H9 (cell line): ENCODE results near the gene FBN1. TPM values are rescaled to one million over a fixed set of nuclear protein-coding genes. Genes with fewer than 3 reads are reported as not detected.

Experiments used
- DNase-seq: peaks from one replicate; pipeline ENCODE4 v3.0.0-alpha.2; 2017
- H2AFZ ChIP-seq: one replicate; pipeline ENCODE4 v1.6.1; 2013; ENCODE audit warnings: mild to moderate bottlenecking, low read length, control low read depth, moderate library complexity
- H2AK5ac ChIP-seq: 2 replicates; pipeline ENCODE4 v1.6.1; 2013; ENCODE audit warnings: low read length, control low read depth, mixed read lengths; ENCODE audit not compliant: insufficient read length
- H2BK120ac ChIP-seq: one replicate; pipeline ENCODE4 v1.6.1; 2013; ENCODE audit warnings: low read depth, mild to moderate bottlenecking, low read length, control low read depth, inconsistent platforms; ENCODE audit not compliant: poor library complexity, severe bottlenecking
- H2BK12ac ChIP-seq: 2 replicates; pipeline ENCODE4 v1.6.1; 2013; ENCODE audit warnings: low read length, control low read depth, mixed read lengths, low read depth; ENCODE audit not compliant: insufficient read length
- H2BK15ac ChIP-seq: 2 replicates; pipeline ENCODE4 v1.6.1; 2013; ENCODE audit warnings: low read depth, low read length, control low read depth
- H2BK20ac ChIP-seq: one replicate; pipeline ENCODE4 v1.6.1; 2013; ENCODE audit warnings: low read depth, mild to moderate bottlenecking, low read length, control low read depth, inconsistent platforms; ENCODE audit not compliant: poor library complexity, severe bottlenecking
- H2BK5ac ChIP-seq: 2 replicates; pipeline ENCODE4 v1.6.1; 2013; ENCODE audit warnings: low read length, control low read depth, mixed read lengths; ENCODE audit not compliant: insufficient read length
- H3K14ac ChIP-seq: 2 replicates; pipeline ENCODE4 v1.6.1; 2013; ENCODE audit warnings: low read length, control low read depth; ENCODE audit not compliant: insufficient read depth
- H3K18ac ChIP-seq: 2 replicates; pipeline ENCODE4 v1.6.1; 2013; ENCODE audit warnings: low read depth, mild to moderate bottlenecking, mixed read lengths, low read length, control low read depth; ENCODE audit not compliant: insufficient read length
- H3K23ac ChIP-seq: 2 replicates; pipeline ENCODE4 v1.6.1; 2013; ENCODE audit warnings: low read length, control low read depth, mixed read lengths, low read depth; ENCODE audit not compliant: insufficient read length
- H3K23me2 ChIP-seq: 2 replicates; pipeline ENCODE4 v1.6.1; 2013; ENCODE audit warnings: low read depth, mild to moderate bottlenecking, mixed read lengths, low read length, control low read depth; ENCODE audit not compliant: insufficient read length, poor library complexity, severe bottlenecking
- H3K27ac ChIP-seq: 2 replicates; pipeline ENCODE4 v1.5.1; 2013; ENCODE audit warnings: low read length, control low read depth, mixed read lengths, low read depth; ENCODE audit not compliant: insufficient read length
- H3K27me3 ChIP-seq: 2 replicates; pipeline ENCODE4 v1.6.1; 2013; ENCODE audit warnings: low read length, control low read depth, inconsistent platforms; ENCODE audit not compliant: insufficient read depth
- H3K4ac ChIP-seq: 2 replicates; pipeline ENCODE4 v1.6.1; 2013; ENCODE audit warnings: low read depth, mild to moderate bottlenecking, control low read depth, inconsistent platforms, low read length, moderate library complexity
- H3K4me1 ChIP-seq: 2 replicates; pipeline ENCODE4 v1.6.1; 2013; ENCODE audit warnings: low read length, control low read depth, inconsistent platforms; ENCODE audit not compliant: insufficient read depth
- H3K4me2 ChIP-seq: 2 replicates; pipeline ENCODE4 v1.6.1; 2013; ENCODE audit warnings: low read length, control low read depth, mixed read lengths; ENCODE audit not compliant: insufficient read length, insufficient read depth
- H3K56ac ChIP-seq: 2 replicates; pipeline ENCODE4 v1.6.1; 2013; ENCODE audit warnings: low read depth, mild to moderate bottlenecking, mixed read lengths, low read length, control low read depth; ENCODE audit not compliant: insufficient read length
- H3K79me1 ChIP-seq: 2 replicates; pipeline ENCODE4 v1.6.1; 2013; ENCODE audit warnings: low read depth, mild to moderate bottlenecking, moderate library complexity, low read length, control low read depth, inconsistent platforms; ENCODE audit not compliant: insufficient read depth, poor library complexity, severe bottlenecking
- H3K79me2 ChIP-seq: 2 replicates; pipeline ENCODE4 v1.6.1; 2013; ENCODE audit warnings: low read length, control low read depth, inconsistent platforms; ENCODE audit not compliant: insufficient read depth
- H3K9ac ChIP-seq: 2 replicates; pipeline ENCODE4 v1.6.1; 2013; ENCODE audit warnings: low read length, control low read depth, mixed read lengths; ENCODE audit not compliant: insufficient read length; ENCODE audit errors: extremely low read depth
- H3K9me3 ChIP-seq: one replicate; pipeline ENCODE4 v1.6.1; 2013; ENCODE audit warnings: low read depth, low read length, inconsistent platforms; ENCODE audit not compliant: control insufficient read depth
- H3T11ph ChIP-seq: one replicate; pipeline ENCODE4 v1.6.1; 2013; ENCODE audit warnings: mild to moderate bottlenecking, low read length, control low read depth, inconsistent platforms
- H4K20me1 ChIP-seq: one replicate; pipeline ENCODE4 v1.6.1; 2013; ENCODE audit not compliant: control insufficient read depth, insufficient read length, insufficient read depth
- H4K5ac ChIP-seq: 2 replicates; pipeline ENCODE4 v1.6.1; 2013; ENCODE audit warnings: low read depth, mild to moderate bottlenecking, mixed read lengths, low read length, control low read depth; ENCODE audit not compliant: insufficient read length
- H4K8ac ChIP-seq: replicated peaks from 2 replicates; pipeline ENCODE4 v1.6.1; 2013; ENCODE audit warnings: low read length, control low read depth, mixed read lengths, low read depth; ENCODE audit not compliant: insufficient read length
- H4K91ac ChIP-seq: 2 replicates; pipeline ENCODE4 v1.6.1; 2013; ENCODE audit warnings: low read depth, mild to moderate bottlenecking, moderate library complexity, mixed read lengths, low read length, control low read depth; ENCODE audit not compliant: insufficient read length
- H3K27ac Mint-ChIP-seq, 3 experiments: 2 replicates in 2 of 3; 3 replicates in 1 of 3; pipeline ENCODE4 v1.8.0; 2020 to 2021; ENCODE audit warnings: mixed read lengths in 3 of 3, mild to moderate bottlenecking in 1 of 3, moderate library complexity in 1 of 3
- H3K27me3 Mint-ChIP-seq: 2 replicates; pipeline ENCODE4 v1.8.0; 2021; ENCODE audit warnings: low read depth, mild to moderate bottlenecking, moderate library complexity, mixed read lengths
- H3K36me3 Mint-ChIP-seq, 3 experiments: 2 replicates in 2 of 3; 3 replicates in 1 of 3; pipeline ENCODE4 v1.8.0; 2020 to 2021; ENCODE audit warnings: low read depth in 3 of 3, mixed read lengths in 3 of 3; ENCODE audit not compliant: insufficient read depth in 1 of 3
- H3K4me1 Mint-ChIP-seq, 2 experiments: 2 replicates each; pipeline ENCODE4 v1.8.0; 2020; ENCODE audit warnings: mixed read lengths in 2 of 2
- H3K4me3 Mint-ChIP-seq, 2 experiments: 2 replicates in 1 of 2; 3 replicates in 1 of 2; pipeline ENCODE4 v1.8.0; 2020 to 2021; ENCODE audit warnings: mild to moderate bottlenecking in 2 of 2, mixed read lengths in 2 of 2, moderate library complexity in 1 of 2
- H3K9me3 Mint-ChIP-seq, 2 experiments: 2 replicates in 1 of 2; 3 replicates in 1 of 2; pipeline ENCODE4 v1.8.0; 2020; ENCODE audit warnings: mild to moderate bottlenecking in 2 of 2, mixed read lengths in 2 of 2, moderate library complexity in 1 of 2
- WGBS: extraction: QIAGEN DNeasy Blood & Tissue Kit; methylation state at CpG from one replicate; pipeline ENCODE4 v1.1.7; 2013; ENCODE audit warnings: missing lambda C conversion rate, low lambda C conversion rate, mixed read lengths; ENCODE audit not compliant: insufficient read length; ENCODE audit errors: extremely low coverage; 5-methylcytosine and 5-hydroxymethylcytosine counted together
- total RNA-seq: library from RNA; stranded (reverse); gene quantifications from 2 replicates; pipeline ENCODE4 v1.2.1, GENCODE V29; 2021
- TF ChIP-seq, protein P1 (sequence below): fragments of 200-600 bp; sonication (generic); conservative IDR thresholded peaks from 3 replicates; pipeline ENCODE4 v1.8.0; 2021; ENCODE audit warnings: antibody characterized with exemption, mild to moderate bottlenecking

The FBN1 gene
- total RNA-seq, 1 experiment from 2014 or later, result 3.6 TPM

DNA sequence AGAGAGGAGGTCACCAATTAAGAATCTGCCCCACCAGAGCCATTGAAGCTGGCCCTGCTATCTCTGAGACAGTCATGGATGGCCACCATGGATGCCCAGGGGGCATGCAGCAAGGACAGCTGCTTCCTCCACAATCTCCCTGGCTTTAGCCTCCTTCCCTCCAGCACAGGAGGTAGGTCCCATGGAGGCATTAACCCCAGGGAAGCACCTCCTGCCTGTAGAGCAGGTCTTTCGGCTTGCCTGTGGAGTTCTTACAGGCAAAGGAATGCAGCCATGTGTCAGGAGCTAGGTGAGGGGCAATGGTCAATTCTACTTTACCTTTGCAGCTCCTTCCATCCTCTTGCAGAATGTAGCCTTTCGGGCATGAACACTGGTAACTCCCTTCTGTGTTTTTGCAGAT, 220.5 kb downstream of the FBN1 start:
- no peak overlapping the region for H2AFZ ChIP-seq
- H4K91ac ChIP-seq, result no peak overlapping the region
- TF ChIP-seq, protein P1, sequence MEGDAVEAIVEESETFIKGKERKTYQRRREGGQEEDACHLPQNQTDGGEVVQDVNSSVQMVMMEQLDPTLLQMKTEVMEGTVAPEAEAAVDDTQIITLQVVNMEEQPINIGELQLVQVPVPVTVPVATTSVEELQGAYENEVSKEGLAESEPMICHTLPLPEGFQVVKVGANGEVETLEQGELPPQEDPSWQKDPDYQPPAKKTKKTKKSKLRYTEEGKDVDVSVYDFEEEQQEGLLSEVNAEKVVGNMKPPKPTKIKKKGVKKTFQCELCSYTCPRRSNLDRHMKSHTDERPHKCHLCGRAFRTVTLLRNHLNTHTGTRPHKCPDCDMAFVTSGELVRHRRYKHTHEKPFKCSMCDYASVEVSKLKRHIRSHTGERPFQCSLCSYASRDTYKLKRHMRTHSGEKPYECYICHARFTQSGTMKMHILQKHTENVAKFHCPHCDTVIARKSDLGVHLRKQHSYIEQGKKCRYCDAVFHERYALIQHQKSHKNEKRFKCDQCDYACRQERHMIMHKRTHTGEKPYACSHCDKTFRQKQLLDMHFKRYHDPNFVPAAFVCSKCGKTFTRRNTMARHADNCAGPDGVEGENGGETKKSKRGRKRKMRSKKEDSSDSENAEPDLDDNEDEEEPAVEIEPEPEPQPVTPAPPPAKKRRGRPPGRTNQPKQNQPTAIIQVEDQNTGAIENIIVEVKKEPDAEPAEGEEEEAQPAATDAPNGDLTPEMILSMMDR, result no peak
- H2BK120ac ChIP-seq, result no peak overlapping the region
- no peak overlapping the region for H3K18ac ChIP-seq
- no peak overlapping the region for H3T11ph ChIP-seq
- no peak overlapping the region for H4K5ac ChIP-seq
- no peak overlapping the region for H4K8ac ChIP-seq
- no peak overlapping the region for H3K27ac ChIP-seq
- no peak for DNase-seq
- no peaks in the 10 kb centered on the region for H3K79me1 ChIP-seq
- peaks cover 3% of the 10 kb centered on the region; the same call in 1 of the 2 replicates for H3K4me1 ChIP-seq
- no CpG with 5 or more reads among the region's 2 CpGs for WGBS
- H2BK12ac ChIP-seq, result no peak overlapping the region
- no peaks in the 10 kb centered on the region for H3K9me3 Mint-ChIP-seq
- H3K56ac ChIP-seq, result no peak overlapping the region
- H2BK15ac ChIP-seq, result no peak overlapping the region
- no peak overlapping the region for H3K27ac Mint-ChIP-seq
- no peak overlapping the region for H2BK20ac ChIP-seq
- H3K79me2 ChIP-seq, result no peaks in the 10 kb centered on the region
- peaks cover 10 to 17% of the 10 kb centered on the region in 2 experiments for H3K4me1 Mint-ChIP-seq
- no peak overlapping the region for H3K4me3 Mint-ChIP-seq
- H3K27me3 Mint-ChIP-seq, result no peaks in the 10 kb centered on the region
- no peak overlapping the region for H2BK5ac ChIP-seq
- H2AK5ac ChIP-seq, result no peak overlapping the region
- H3K4ac ChIP-seq, result no peak overlapping the region
- no peaks in the 10 kb centered on the region for H3K27me3 ChIP-seq
- H3K9ac ChIP-seq, result no peak overlapping the region
- no peaks in the 10 kb centered on the region for H3K9me3 ChIP-seq
- no peaks in the 10 kb centered on the region for H3K23me2 ChIP-seq
- H4K20me1 ChIP-seq, result no peaks in the 10 kb centered on the region
- no peaks in the 10 kb centered on the region; a peak in 1 of 7 replicates for H3K36me3 Mint-ChIP-seq
- H3K14ac ChIP-seq, result no peak overlapping the region
- no peak overlapping the region for H3K23ac ChIP-seq
- H3K4me2 ChIP-seq, result no peak overlapping the region
